Measurements from ENCODE around the gene SMYD3. TPM values are rescaled to one million over a fixed set of nuclear protein-coding genes. Genes with fewer than 3 reads are reported as not detected.
A peak's percentile ranks its signal among the peaks of the same experiment; 100 is the strongest.

Gene SMYD3
- total and polyA plus RNA-seq, 9 of the 15 experiments (the other 6 are each of a cell fraction or from before 2014, with no cell fraction given): 128 to 440 (median 197) TPM

DNA sequence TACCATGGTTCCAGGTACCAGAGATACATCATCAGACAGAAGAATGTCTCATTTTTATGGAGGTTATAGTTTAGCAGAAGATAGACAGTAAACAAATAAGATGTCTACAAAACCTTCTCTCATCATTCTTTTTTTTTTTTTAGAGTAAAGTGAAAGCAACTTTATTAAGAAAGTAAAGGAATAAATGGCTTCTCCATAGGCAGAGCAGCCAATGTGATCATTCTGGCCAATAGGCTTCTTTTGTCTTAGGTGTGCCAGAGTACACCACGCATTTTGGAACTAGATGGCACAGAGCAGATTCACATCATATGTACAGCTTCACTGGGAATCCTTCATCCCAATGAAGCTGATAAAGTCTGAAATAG lies 428.2 kb downstream of the SMYD3 start:
- Histone ChIP-seq H3K36me3 (ENCODE audit: control insufficient read depth, insufficient read depth, low read length) (no peaks in the 10 kb centered on the region), H2AFZ (ENCODE audit: low read depth, low read length) (peak overlapping the region; percentile 73), H3K4me2 (ENCODE audit: insufficient read depth, low read length) (peak overlapping the region; percentile 22; the same call in 1 of the 2 replicates), H3K27ac (ENCODE audit: extremely low read depth, low read depth, low read length) (peak overlapping the region; percentile 58; the same call in 1 of the 3 replicates), H4K20me1 (replicated peaks; ENCODE audit: control insufficient read depth, insufficient read depth, low read length) (no peaks in the 10 kb centered on the region), H3K4me3 (no peak overlapping the region), H3K79me2 (ENCODE audit: control insufficient read depth, insufficient read depth, low read length) (peaks cover under 1% of the 10 kb centered on the region; the same call in 1 of the 3 replicates), H3K9me3 (replicated peaks; ENCODE audit: control insufficient read depth, insufficient read depth, low read depth, low read length) (0 out of 2 replicates have a peak, but pooled peaks cover 4% of the 10 kb centered on the region), H3K9ac (ENCODE audit: insufficient read depth in 1 of 2, low read depth in 2 of 2, low read length in 2 of 2) (no peak overlapping the region), H3K27me3 (ENCODE audit: control insufficient read depth in 2 of 2, insufficient read depth in 2 of 2, low read length in 2 of 2) (no peaks in the 10 kb centered on the region), H3K4me1 (replicated peaks in 1 of 2; ENCODE audit: control insufficient read depth in 2 of 2, insufficient read depth in 2 of 2, low read length in 2 of 2) (peaks cover 0 to 25% of the 10 kb centered on the region in 2 experiments; a peak in 3 of 5 replicates), H3K9me1 (ENCODE audit: control insufficient read depth, insufficient read depth, low read length) (no peaks in the 10 kb centered on the region)
- BruUV-seq (replicated peaks): no TSS peak
- FAIRE-seq: no peak
- peak; percentile 22 for ATAC-seq
- ChIA-PET POLR2A (interaction anchor here (1.4 to 2.2 kb wide), 2 partner anchors 8 to 12 kb away, joined by 3 to 6 read pairs; no protein-coding TSS in a partner anchor), CTCF (ENCODE audit: low intra/inter-chr PET ratio) (no interaction called here)
- no peak for DNase-seq (ENCODE audit: extremely low read depth in 1 of 4, low spot score in 3 of 4)
- WGBS (ENCODE audit: insufficient coverage, low coverage, missing lambda C conversion rate): 91% methylated on average over 1 of the region's 1 CpG
- intact Hi-C loops (cut with micrococcal nuclease) (no loop called here), in situ Hi-C loops (cut with MboI) (no loop called here)
- TF ChIP-seq, protein P1, sequence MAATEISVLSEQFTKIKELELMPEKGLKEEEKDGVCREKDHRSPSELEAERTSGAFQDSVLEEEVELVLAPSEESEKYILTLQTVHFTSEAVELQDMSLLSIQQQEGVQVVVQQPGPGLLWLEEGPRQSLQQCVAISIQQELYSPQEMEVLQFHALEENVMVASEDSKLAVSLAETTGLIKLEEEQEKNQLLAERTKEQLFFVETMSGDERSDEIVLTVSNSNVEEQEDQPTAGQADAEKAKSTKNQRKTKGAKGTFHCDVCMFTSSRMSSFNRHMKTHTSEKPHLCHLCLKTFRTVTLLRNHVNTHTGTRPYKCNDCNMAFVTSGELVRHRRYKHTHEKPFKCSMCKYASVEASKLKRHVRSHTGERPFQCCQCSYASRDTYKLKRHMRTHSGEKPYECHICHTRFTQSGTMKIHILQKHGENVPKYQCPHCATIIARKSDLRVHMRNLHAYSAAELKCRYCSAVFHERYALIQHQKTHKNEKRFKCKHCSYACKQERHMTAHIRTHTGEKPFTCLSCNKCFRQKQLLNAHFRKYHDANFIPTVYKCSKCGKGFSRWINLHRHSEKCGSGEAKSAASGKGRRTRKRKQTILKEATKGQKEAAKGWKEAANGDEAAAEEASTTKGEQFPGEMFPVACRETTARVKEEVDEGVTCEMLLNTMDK (IDR thresholded peaks at IDR 0.05; ENCODE audit: borderline replicate concordance, insufficient read depth, low read depth, low read length, poor library complexity, severe bottlenecking): no peak
- no peak for TF ChIP-seq MEF2D (tag; conservative IDR thresholded peaks at IDR 0.05; ENCODE audit: low read depth)
- TF ChIP-seq ZNF41 (CRISPR knock-in tag; conservative IDR thresholded peaks at IDR 0.05): no peak
- TF ChIP-seq SAFB2 (IDR thresholded peaks at IDR 0.05; ENCODE audit: borderline replicate concordance, low read depth, low read length, severe bottlenecking): no peak
- TF ChIP-seq ZBTB7A (IDR thresholded peaks at IDR 0.05; ENCODE audit: borderline replicate concordance, control insufficient read depth, low read depth, low read length): no peak
- no peak for TF ChIP-seq PYGO2 (tag; IDR thresholded peaks at IDR 0.05)
- TF ChIP-seq CBX1 (IDR thresholded peaks at IDR 0.05; ENCODE audit: low read depth): no peak
- no peak for TF ChIP-seq PTBP1 (IDR thresholded peaks at IDR 0.05; ENCODE audit: low read depth, low read length)
- peak; percentile 59 for TF ChIP-seq ZNF384 (IDR thresholded peaks at IDR 0.05; ENCODE audit: low read depth, low read length)
- no peak for TF ChIP-seq EP300 (IDR thresholded peaks at IDR 0.05; ENCODE audit: low read length)
- TF ChIP-seq, protein P2, sequence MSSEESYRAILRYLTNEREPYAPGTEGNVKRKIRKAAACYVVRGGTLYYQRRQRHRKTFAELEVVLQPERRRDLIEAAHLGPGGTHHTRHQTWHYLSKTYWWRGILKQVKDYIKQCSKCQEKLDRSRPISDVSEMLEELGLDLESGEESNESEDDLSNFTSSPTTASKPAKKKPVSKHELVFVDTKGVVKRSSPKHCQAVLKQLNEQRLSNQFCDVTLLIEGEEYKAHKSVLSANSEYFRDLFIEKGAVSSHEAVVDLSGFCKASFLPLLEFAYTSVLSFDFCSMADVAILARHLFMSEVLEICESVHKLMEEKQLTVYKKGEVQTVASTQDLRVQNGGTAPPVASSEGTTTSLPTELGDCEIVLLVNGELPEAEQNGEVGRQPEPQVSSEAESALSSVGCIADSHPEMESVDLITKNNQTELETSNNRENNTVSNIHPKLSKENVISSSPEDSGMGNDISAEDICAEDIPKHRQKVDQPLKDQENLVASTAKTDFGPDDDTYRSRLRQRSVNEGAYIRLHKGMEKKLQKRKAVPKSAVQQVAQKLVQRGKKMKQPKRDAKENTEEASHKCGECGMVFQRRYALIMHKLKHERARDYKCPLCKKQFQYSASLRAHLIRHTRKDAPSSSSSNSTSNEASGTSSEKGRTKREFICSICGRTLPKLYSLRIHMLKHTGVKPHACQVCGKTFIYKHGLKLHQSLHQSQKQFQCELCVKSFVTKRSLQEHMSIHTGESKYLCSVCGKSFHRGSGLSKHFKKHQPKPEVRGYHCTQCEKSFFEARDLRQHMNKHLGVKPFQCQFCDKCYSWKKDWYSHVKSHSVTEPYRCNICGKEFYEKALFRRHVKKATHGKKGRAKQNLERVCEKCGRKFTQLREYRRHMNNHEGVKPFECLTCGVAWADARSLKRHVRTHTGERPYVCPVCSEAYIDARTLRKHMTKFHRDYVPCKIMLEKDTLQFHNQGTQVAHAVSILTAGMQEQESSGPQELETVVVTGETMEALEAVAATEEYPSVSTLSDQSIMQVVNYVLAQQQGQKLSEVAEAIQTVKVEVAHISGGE (CRISPR knock-in tag; IDR thresholded peaks at IDR 0.05): 0 out of 6 replicates have a peak, but pooled peaks of 1 of the 3 experiments have one; percentile 15
- TF ChIP-seq PHF8 (IDR thresholded peaks at IDR 0.05; ENCODE audit: borderline replicate concordance, low read length): no peak
- no peak for TF ChIP-seq ARNT (IDR thresholded peaks at IDR 0.05)
- TF ChIP-seq NELFE (IDR thresholded peaks at IDR 0.05; ENCODE audit: insufficient read depth, insufficient read length): no peak
- TF ChIP-seq EP400 (IDR thresholded peaks at IDR 0.05): no peak

Measured in K562 (cell line).